Coronary artery (tissue), 2 donors: ENCODE measurements around the gene CERS4.
"Not testable (repeated sequence)": the region's sequence is repeated elsewhere in the genome, so short reads cannot be mapped to it uniquely, and the experiment has no call there.

Experiments
- DNase-seq: peaks from one replicate; pipeline ENCODE4 v3.0.0-alpha.2; 2017; ENCODE audit warnings: low spot score
- H3K27ac ChIP-seq, 2 donors: fragments of 200-600 bp; sonication (generic); one replicate each; pipeline ENCODE4 v1.5.1; 2016 to 2019
- H3K4me3 ChIP-seq: fragments of 200-600 bp; sonication (generic); 2 replicates; pipeline ENCODE4 v1.5.1; 2016; ENCODE audit warnings: mild to moderate bottlenecking, moderate library complexity
- CTCF ChIP-seq: fragments of 200-600 bp; sonication (generic); IDR thresholded peaks from one replicate; pipeline ENCODE4 v1.5.1; 2019; ENCODE audit warnings: antibody characterized with exemption

CERS4 gene

GRCh38 chr19:8259142-8259921, 50.2 kb downstream of the CERS4 start:
- Histone ChIP-seq H3K4me3 (no peak overlapping the region), H3K27ac (no peak overlapping the region)
- no peak for DNase-seq
- TF ChIP-seq CTCF: no peak

- Histone ChIP-seq H3K27ac (no peak overlapping the region), H3K4me3 (no peak overlapping the region)
- DNase-seq: no peak
- TF ChIP-seq CTCF: no peak
Measured at GRCh38 chr19:8259922-8260247, 50.7 kb downstream of the CERS4 start.

- no peak overlapping the region for H3K4me3 ChIP-seq
- TF ChIP-seq CTCF: no peak
- no peak for DNase-seq
- H3K27ac ChIP-seq: no peak overlapping the region
Measured at GRCh38 chr19:8261347-8261746, 52.2 kb downstream of the CERS4 start.

GRCh38 chr19:8261881-8262280, 52.7 kb downstream of the CERS4 start:
- Histone ChIP-seq H3K27ac (no peak overlapping the region), H3K4me3 (no peak overlapping the region)
- no peak for TF ChIP-seq CTCF
- no peak for DNase-seq

- no peak overlapping the region for H3K4me3 ChIP-seq
- DNase-seq: no peak
- no peak overlapping the region for H3K27ac ChIP-seq
- TF ChIP-seq CTCF: no peak
Measured at GRCh38 chr19:8262431-8262830, 53.3 kb downstream of the CERS4 start.

- DNase-seq, H3K4me3 ChIP-seq, H3K27ac ChIP-seq: not testable (repeated sequence)
Measured at GRCh38 chr19:8264248-8264647, 55.1 kb downstream of the CERS4 start.

- H3K27ac ChIP-seq: no peak overlapping the region
- TF ChIP-seq CTCF: no peak
Measured at GRCh38 chr19:8265872-8266271, 56.7 kb downstream of the CERS4 start.

More at GRCh38 chr19:8265872-8266271, 56.7 kb downstream of the CERS4 start:
- H3K4me3 ChIP-seq: no peak overlapping the region
- no peak for DNase-seq
